ENCODE data around the gene MYO1E. TPM values are rescaled to one million over a fixed set of nuclear protein-coding genes. Genes with fewer than 3 reads are reported as not detected.

The MYO1E gene
- total and polyA plus RNA-seq, 2 of the 4 experiments (the other 2 are of a cell fraction), result 13.4 to 37.3 TPM

DNA sequence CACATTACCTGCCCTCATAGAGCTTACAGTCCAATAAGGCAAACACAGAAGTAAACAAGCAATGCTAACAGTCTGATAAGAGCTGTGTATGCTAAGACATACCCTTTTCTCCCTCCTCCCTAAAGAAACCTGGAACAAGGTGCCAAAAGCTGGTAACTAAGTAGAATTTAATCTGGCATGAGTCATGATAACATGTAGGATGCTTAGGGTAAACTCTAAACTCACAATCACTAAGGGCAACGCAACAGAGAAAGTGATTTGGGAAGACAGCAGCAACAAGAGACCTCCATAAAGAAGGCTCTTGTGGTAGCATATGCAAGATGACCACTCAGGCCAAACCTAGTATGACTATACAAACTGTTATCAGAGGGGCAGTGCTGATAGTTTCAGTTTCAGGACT is 55.5 kb downstream of the MYO1E start:
- H3K4ac ChIP-seq (ENCODE audit: low read depth, low read length), result no peak overlapping the region
- H2BK120ac ChIP-seq (ENCODE audit: low read depth, low read length), result no peak overlapping the region
- no peak overlapping the region for H2BK15ac ChIP-seq (ENCODE audit: low read depth, low read length)
- no peaks in the 10 kb centered on the region for H3K36me3 ChIP-seq (ENCODE audit: control insufficient read depth, insufficient read depth, low read length)
- no TSS peak for BruUV-seq (replicated peaks)
- peaks cover 14% of the 10 kb centered on the region for H4K20me1 ChIP-seq (ENCODE audit: insufficient read depth, low read length)
- H3K4me1 ChIP-seq (ENCODE audit: control insufficient read depth, insufficient read depth, low read length), result peaks cover 13% of the 10 kb centered on the region
- intact Hi-C loops (cut with micrococcal nuclease), result no loop called here
- H3K18ac ChIP-seq (ENCODE audit: low read depth, low read length), result no peak overlapping the region
- no CpG with 5 or more reads among the region's 1 CpG for WGBS, 2 experiments (ENCODE audit: extremely low coverage in 2 of 2, insufficient read length in 1 of 2)
- no peak overlapping the region for H3K27ac ChIP-seq (ENCODE audit: insufficient read depth, low read length)
- H4K5ac ChIP-seq (ENCODE audit: low read depth, low read length), result no peak overlapping the region
- H3K9me3 ChIP-seq (ENCODE audit: control insufficient read depth, insufficient read depth, low read length), result no peaks in the 10 kb centered on the region
- H2AK9ac ChIP-seq (replicated peaks; ENCODE audit: low read depth, low read length, poor library complexity), result no peak overlapping the region
- ChIA-PET CTCF (no interaction called here), POLR2A (ENCODE audit: unreplicated experiment) (no interaction called here)
- no peak overlapping the region for H2AFZ ChIP-seq (replicated peaks; ENCODE audit: low read length, poor library complexity)
- no peaks in the 10 kb centered on the region for H3K27me3 ChIP-seq (ENCODE audit: control insufficient read depth, insufficient read depth, low read length)
- TF ChIP-seq, protein P1, sequence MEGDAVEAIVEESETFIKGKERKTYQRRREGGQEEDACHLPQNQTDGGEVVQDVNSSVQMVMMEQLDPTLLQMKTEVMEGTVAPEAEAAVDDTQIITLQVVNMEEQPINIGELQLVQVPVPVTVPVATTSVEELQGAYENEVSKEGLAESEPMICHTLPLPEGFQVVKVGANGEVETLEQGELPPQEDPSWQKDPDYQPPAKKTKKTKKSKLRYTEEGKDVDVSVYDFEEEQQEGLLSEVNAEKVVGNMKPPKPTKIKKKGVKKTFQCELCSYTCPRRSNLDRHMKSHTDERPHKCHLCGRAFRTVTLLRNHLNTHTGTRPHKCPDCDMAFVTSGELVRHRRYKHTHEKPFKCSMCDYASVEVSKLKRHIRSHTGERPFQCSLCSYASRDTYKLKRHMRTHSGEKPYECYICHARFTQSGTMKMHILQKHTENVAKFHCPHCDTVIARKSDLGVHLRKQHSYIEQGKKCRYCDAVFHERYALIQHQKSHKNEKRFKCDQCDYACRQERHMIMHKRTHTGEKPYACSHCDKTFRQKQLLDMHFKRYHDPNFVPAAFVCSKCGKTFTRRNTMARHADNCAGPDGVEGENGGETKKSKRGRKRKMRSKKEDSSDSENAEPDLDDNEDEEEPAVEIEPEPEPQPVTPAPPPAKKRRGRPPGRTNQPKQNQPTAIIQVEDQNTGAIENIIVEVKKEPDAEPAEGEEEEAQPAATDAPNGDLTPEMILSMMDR (conservative IDR thresholded peaks at IDR 0.05; ENCODE audit: low read depth, low read length), result no peak
- TF ChIP-seq MXI1 (IDR thresholded peaks at IDR 0.05; ENCODE audit: borderline replicate concordance, low read depth, low read length) (no peak), SMC3 (IDR thresholded peaks at IDR 0.05; ENCODE audit: low read depth, low read length) (no peak), CHD1 (IDR thresholded peaks at IDR 0.05; ENCODE audit: low read depth, low read length) (no peak), POLR2A (IDR thresholded peaks at IDR 0.05; ENCODE audit: low read depth, low read length) (no peak), MAZ (IDR thresholded peaks at IDR 0.05; ENCODE audit: borderline replicate concordance, low read depth, low read length) (no peak), NFE2L2 (IDR thresholded peaks at IDR 0.05; ENCODE audit: low read depth, low read length) (no peak)
- H2BK5ac ChIP-seq (ENCODE audit: low read depth, low read length, poor library complexity, severe bottlenecking), result no peak overlapping the region
- H2AK5ac ChIP-seq (ENCODE audit: low read depth, low read length), result no peak overlapping the region
- H3K14ac ChIP-seq (replicated peaks; ENCODE audit: low read depth, low read length), result no peak overlapping the region; the same call in 1 of the 2 replicates
- H2BK20ac ChIP-seq (ENCODE audit: low read depth, low read length), result no peak overlapping the region
- dilution Hi-C loops (cut with HindIII; ENCODE audit: low sequenced_read_pairs, unreplicated experiment), result no loop called here
- H4K91ac ChIP-seq (ENCODE audit: insufficient read depth, low read depth, low read length), result no peak overlapping the region
- no peak overlapping the region for H4K8ac ChIP-seq (ENCODE audit: low read depth in 2 of 2, low read length in 2 of 2)
- peak overlapping the region; percentile 18; the same call in 1 of the 2 replicates for H3K4me2 ChIP-seq (ENCODE audit: low read depth, low read length)
- peaks cover 2% of the 10 kb centered on the region; the same call in 1 of the 2 replicates for H3K9me1 ChIP-seq (ENCODE audit: insufficient read depth, low read length)
- H3K79me1 ChIP-seq (ENCODE audit: low read depth in 1 of 2, low read length in 2 of 2), result peaks cover 29 to 68% of the 10 kb centered on the region in 2 experiments
- no peak overlapping the region for H3K4me3 ChIP-seq (ENCODE audit: insufficient read depth, low read depth, low read length)
- in situ Hi-C loops (cut with MboI; ENCODE audit: low sequenced_read_pairs), result no loop called here
- DNase-seq (peak; percentile 44), ATAC-seq (ENCODE audit: low read depth) (no peak)
- H3K9ac ChIP-seq (ENCODE audit: low read depth, low read length), result no peak overlapping the region
- H3K23ac ChIP-seq (ENCODE audit: low read depth, low read length), result no peak overlapping the region
- no peak overlapping the region for H3K56ac ChIP-seq (ENCODE audit: extremely low read depth, insufficient read depth, low read length)

Data from IMR-90 (cell line).